ENCODE results near the gene ZC2HC1B.
"Not testable (repeated sequence)": the region's sequence is repeated elsewhere in the genome, so short reads cannot be mapped to it uniquely, and the experiment has no call there.

Gene ZC2HC1B, protein sequence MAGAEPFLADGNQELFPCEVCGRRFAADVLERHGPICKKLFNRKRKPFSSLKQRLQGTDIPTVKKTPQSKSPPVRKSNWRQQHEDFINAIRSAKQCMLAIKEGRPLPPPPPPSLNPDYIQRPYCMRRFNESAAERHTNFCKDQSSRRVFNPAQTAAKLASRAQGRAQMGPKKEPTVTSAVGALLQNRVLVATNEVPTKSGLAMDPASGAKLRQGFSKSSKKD

DNA sequence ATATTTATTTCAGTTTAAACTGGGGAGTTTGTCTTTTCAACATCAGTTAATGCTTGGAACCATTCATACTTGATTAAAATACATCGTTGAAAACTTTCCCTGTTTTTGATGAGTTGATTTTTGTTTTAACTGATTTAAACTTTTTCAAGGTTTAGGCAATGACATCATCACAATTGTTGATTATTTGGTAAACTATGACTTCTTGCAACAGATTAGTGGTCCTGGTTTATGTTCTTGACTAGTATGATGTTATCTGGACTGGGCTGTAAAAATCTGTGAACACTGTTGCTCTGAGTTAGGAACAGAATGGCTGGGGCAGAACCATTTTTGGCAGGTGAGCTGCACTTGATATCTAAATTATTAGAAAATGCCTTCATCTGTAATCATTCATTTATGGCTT is at the start of gene ZC2HC1B:
TSS of gene ZC2HC1B (plus strand) at position 241 of the 400 bp plus-strand sequence. CDS start at position 307, 66 bp downstream.
- no peak for DNase-seq

- DNase-seq = no peak
Observed at GRCh38 chr6:143817621-143818020, 46.7 kb upstream of the ZC2HC1B start.

DNA sequence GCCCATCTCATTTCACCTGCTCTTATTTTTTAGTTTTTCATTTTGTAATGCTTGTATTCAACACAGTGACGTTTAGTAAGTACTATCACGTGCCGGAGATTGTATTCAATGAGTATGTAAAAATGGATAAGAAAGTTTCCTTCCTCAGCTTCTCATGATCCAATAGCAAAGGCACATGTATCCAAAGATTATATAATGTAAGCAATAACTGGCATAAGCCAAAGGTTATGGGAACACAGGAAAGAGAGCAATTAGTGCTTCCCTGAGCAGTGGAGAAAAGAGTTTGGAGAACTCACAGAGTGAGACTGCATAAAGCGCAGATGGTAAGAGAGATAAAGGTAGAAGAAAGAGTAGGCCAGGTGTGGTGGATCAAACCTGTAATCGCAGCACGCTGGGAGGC is 42.9 kb upstream of the ZC2HC1B start:
- DNase-seq = no peak

GRCh38 chr6:143822584-143823024 is 41.7 kb upstream of the ZC2HC1B start:
- DNase-seq = no peak

DNA sequence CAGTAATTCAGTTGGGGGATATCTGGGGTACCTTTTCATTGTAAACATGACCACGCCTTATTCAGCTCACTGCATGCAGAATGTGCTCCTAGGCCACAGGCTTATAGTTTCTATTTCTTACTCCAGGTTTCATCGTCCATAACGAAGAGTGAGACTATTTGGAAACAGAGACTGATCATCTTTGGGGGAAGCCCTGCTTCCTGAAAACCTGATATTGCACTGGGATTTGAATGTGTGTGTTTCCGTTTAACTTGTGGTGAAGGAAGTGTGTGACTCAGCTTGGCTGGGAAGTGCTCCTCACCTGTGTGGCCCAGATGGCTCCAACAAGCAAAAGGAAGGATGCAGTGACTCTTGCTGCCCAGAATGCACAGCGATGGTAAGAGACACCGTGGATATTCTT is 40.7 kb upstream of the ZC2HC1B start:
- DNase-seq = no peak

GRCh38 chr6:143828572-143828971 is 35.7 kb upstream of the ZC2HC1B start:
- no peak for DNase-seq

GRCh38 chr6:143836150-143836549 is 28.1 kb upstream of the ZC2HC1B start:
- DNase-seq = no peak

GRCh38 chr6:143838395-143838794 is 25.9 kb upstream of the ZC2HC1B start:
- DNase-seq = no peak

- no peak for DNase-seq
Observed at GRCh38 chr6:143839196-143839595, 25.1 kb upstream of the ZC2HC1B start.

DNA sequence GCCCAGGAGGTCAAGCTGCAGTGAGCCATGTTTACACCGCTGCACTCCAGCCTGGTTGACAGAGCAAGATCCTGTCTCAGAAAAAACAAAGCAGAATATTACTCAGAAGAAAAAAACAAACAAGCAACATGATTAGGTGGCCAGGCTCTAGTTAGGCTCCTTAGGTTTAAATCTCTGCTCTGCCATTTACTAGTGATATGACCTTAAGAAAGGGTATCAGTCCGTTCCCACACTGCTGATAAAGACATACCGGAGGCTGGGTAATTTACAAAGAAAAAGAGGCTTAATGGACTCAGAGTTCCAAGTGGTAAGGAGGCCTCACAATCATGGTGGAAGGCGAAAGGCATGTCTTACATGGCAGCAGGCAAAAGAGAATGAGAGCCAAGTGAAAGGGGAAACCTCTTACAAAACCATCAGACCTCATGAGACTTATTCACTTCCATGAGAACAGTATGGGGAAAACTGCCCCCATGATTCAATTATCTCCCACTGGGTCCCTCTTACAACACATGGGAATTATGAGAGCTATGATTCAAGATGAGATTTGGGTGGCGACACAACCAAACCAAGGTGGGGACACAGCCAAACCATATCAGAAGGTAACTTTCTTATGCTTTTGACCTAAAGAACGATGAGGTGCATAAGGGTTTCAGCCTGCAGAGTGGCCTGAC is 23.5 kb upstream of the ZC2HC1B start:
- no peak for DNase-seq

GRCh38 chr6:143842461-143842901 is 21.8 kb upstream of the ZC2HC1B start:
- no peak for DNase-seq

DNA sequence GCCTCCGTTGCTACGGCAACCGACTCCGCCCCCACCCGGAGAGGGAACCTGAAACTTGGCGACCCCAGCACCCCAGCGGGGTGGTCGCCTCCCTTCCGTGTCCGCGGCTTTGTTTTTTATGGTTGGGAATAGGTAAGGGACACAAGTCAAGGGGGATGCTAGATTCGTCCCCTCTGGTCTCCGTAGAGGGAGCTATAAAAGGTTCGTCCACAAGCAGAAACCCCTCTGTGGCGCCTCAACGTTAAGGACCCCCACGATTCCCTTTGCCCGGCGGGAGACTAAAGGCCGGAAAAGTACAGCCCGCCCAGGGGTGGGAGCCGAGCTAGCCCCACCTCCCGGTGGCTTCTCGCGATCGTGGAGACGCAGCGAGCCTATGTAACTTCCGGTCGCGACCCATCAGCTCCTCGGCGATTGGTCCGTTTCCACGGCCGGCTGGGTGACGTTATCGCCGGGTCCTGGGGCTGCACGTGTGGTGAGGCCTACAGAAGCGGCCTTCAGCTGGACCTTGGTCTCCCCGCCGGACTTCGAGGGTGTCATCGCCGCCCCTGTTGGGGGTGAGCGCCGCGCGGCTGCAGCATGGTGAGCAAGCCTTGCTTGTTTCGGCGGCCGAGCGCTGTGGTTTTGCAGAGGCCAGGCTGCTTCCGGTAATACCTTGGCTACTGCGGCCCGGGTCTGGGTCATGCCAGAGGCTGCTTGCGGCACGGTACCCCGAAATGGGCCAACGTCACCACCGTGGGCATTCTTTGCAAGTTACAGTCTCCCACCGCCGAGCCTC is 21.2 kb upstream of the ZC2HC1B start, which contains the start of gene LTV1:
TSS of gene LTV1 (plus strand) at position 437 of the 775 bp plus-strand sequence. CDS start at position 577, 140 bp downstream.
- peak; percentile 87 for DNase-seq

DNA sequence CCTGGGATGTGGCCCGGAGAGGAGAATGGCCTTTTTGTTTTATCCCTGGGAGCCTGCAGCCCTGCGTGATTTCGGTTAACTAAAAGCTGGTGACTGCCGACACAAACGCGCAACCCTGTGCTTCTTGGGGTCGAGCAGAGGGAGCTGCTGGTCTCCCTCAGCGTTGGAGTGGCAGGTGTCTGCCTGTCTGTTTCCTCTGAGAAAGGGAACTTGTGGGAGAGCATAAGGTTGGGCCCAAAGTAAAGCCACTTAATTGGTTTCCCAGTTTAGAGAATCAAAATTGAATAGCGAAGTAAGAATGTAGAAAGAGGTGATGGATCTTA is 20.6 kb upstream of the ZC2HC1B start:
- no peak for DNase-seq

DNA sequence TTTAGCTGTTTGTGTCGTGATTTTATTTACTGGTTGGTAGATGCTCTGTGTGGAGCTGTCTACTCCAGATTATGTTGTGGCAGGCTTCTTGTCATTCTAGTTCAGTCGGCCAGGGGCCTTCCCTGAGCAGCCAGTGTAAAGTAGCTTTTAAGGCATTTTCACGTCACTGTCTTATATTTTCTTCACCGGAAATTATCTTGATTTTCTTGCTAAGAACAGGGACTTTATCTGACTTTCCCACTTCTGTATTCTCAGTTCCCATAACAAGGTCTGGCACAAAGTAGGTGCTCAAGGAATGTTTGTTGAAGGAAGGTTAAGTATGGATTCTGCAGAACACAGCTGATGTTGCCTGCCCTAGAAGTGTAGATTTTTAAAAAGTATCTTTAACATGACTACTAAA is 20.3 kb upstream of the ZC2HC1B start:
- DNase-seq = no peak

GRCh38 chr6:143845033-143845432 is 19.2 kb upstream of the ZC2HC1B start:
- DNase-seq = no peak

- DNase-seq = not testable (repeated sequence)
Observed at GRCh38 chr6:143851706-143852105, 12.6 kb upstream of the ZC2HC1B start.

GRCh38 chr6:143855057-143855456 is 9.2 kb upstream of the ZC2HC1B start:
- not testable (repeated sequence) for DNase-seq

GRCh38 chr6:143856762-143857161 is 7.5 kb upstream of the ZC2HC1B start:
- DNase-seq = not testable (repeated sequence)

- DNase-seq = no peak
Observed at GRCh38 chr6:143857651-143858050, 6.6 kb upstream of the ZC2HC1B start.

- DNase-seq = no peak
Observed at GRCh38 chr6:143859891-143860660, 4.2 kb upstream of the ZC2HC1B start.

- no peak for DNase-seq
Observed at GRCh38 chr6:143863771-143864170, 503 bp upstream of the ZC2HC1B start.

DNA sequence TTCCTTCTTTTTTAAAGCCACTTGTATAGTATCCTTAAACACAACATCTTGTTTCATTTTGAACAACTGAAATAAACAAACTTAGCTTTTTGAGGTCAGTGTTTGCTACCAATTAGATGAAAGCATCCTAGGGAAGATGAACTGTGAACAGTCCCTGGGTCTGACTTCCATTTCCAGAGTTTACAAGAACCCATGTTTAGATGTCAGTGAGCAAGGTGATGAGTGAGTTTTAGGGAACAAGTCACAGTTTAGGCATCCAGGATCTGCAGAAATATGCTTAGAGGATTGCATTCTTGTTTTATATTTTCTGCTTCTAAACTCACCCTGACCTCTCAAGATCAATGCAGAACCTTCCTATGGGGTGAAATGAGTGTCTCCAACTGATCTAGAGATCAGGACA is 3.0 kb downstream of the ZC2HC1B start:
- no peak for DNase-seq

GRCh38 chr6:143868808-143869207 is 4.5 kb downstream of the ZC2HC1B start:
- not testable (repeated sequence) for DNase-seq
